ENCODE data around the gene UBE2M. TPM values are rescaled to one million over a fixed set of nuclear protein-coding genes. Genes with fewer than 3 reads are reported as not detected.
A peak's percentile ranks its signal among the peaks of the same experiment; 100 is the strongest.

UBE2M gene
- total RNA-seq, 4 donors from 2014 or later, result 19.4 to 26.2 (median 23.3) TPM

- DNase-seq (ENCODE audit: low spot score), result peak; percentile 99
- peak; percentile 86 for ATAC-seq (ENCODE audit: low FRiP score)
- TF ChIP-seq CTCF (IDR thresholded peaks at IDR 0.05), result no peak
Measured at GRCh38 chr19:58572818-58573657, 14.6 kb upstream of the UBE2M start, which contains the start of gene MZF1. Gene MZF1, minus strand, starts transcription at chr19:58573335. Its CDS starts 1,946 bp downstream, at chr19:58571389.

- ATAC-seq (ENCODE audit: low FRiP score) (no peak), DNase-seq (ENCODE audit: low spot score) (peak; percentile 21)
- no peak for TF ChIP-seq CTCF (IDR thresholded peaks at IDR 0.05)
Measured at GRCh38 chr19:58572026-58572817, 13.8 kb upstream of the UBE2M start.

- DNase-seq (ENCODE audit: low spot score) (no peak), ATAC-seq (ENCODE audit: low FRiP score) (no peak)
- no peak for TF ChIP-seq CTCF (IDR thresholded peaks at IDR 0.05)
Measured at GRCh38 chr19:58571575-58571947, 13.2 kb upstream of the UBE2M start.

- TF ChIP-seq CTCF (IDR thresholded peaks at IDR 0.05), result no peak
- no peak for DNase-seq (ENCODE audit: low spot score)
- no peak for ATAC-seq (ENCODE audit: low FRiP score)
Measured at GRCh38 chr19:58570770-58571574, 12.6 kb upstream of the UBE2M start.

- ATAC-seq (ENCODE audit: low FRiP score) (no peak), DNase-seq (ENCODE audit: low spot score) (no peak)
- no peak for TF ChIP-seq CTCF (IDR thresholded peaks at IDR 0.05)
Measured at GRCh38 chr19:58569943-58570670, 11.7 kb upstream of the UBE2M start.
